GM12878 (cell line): ENCODE measurements around the gene ZNF225. TPM values are rescaled to one million over a fixed set of nuclear protein-coding genes. Genes with fewer than 3 reads are reported as not detected.

Source experiments
- ATAC-seq: fragments of 200-7000 bp; cut with Tn5 transposase; 3 replicates; pipeline ENCODE4 v1.9.1; 2020; ENCODE audit warnings: mild to moderate bottlenecking, moderate library complexity
- BruUV-seq: library from RNA; stranded (reverse); fragments of 400-500 nt; replicated peaks from 2 replicates; lab custom pipeline; 2021; lab: Mats Ljungman, UMichigan
- CTCF ChIA-PET: fragments of 300-600 bp; sonication (Branson Sonifier 250); formaldehyde crosslinking; extraction: SDS; loops from one replicate; lab custom pipeline; 2021; ENCODE audit warnings: inconsistent platforms; lab: Yijun Ruan, JAX
- POLR2A ChIA-PET: fragments of 350-600 bp; formaldehyde crosslinking; extraction: SDS; loops from one replicate; lab custom pipeline; 2021; ENCODE audit warnings: inconsistent platforms; lab: Charles Lee
- RAD21 ChIA-PET: fragments of 300-600 bp; sonication (Branson Sonifier 250); formaldehyde crosslinking; loops from one replicate; lab custom pipeline; 2023; ENCODE audit warnings: antibody characterized with exemption; ENCODE audit not compliant: unreplicated experiment; lab: Charles Lee
- SMC1A ChIA-PET: fragments of 300-600 bp; sonication (Branson Sonifier 250); formaldehyde crosslinking; loops from one replicate; lab custom pipeline; 2023; ENCODE audit not compliant: unreplicated experiment, uncharacterized antibody; lab: Charles Lee
- DNase-seq: peaks from one replicate; pipeline ENCODE4 v3.0.0-alpha.2; 2011; ENCODE audit warnings: low read depth, low spot score
- FAIRE-seq: peaks from 3 replicates; lab custom pipeline; 2011; peaks lifted over from hg19 to GRCh38; lab: Jason Lieb, UNC
- H2AFZ ChIP-seq: 2 replicates; pipeline ENCODE4 v1.6.0; 2011; ENCODE audit warnings: low read depth, low read length, control low read depth; ENCODE audit not compliant: control insufficient read depth
- H3K27ac ChIP-seq: 2 replicates; pipeline ENCODE4 v1.5.1; 2011; ENCODE audit warnings: control low read depth; ENCODE audit not compliant: control insufficient read depth, insufficient read depth
- H3K27me3 ChIP-seq, 2 experiments: replicated peaks in 1 of 2; 2 replicates each; pipeline versions ENCODE4 v1.6.0 to v1.6.1; 2011; ENCODE audit warnings: low read length in 1 of 2; ENCODE audit not compliant: control insufficient read depth in 2 of 2, insufficient read depth in 2 of 2
- H3K36me3 ChIP-seq, 2 experiments: 2 replicates each; pipeline ENCODE4 v1.5.1; 2011; ENCODE audit warnings: low read length in 1 of 2; ENCODE audit not compliant: control insufficient read depth in 2 of 2, insufficient read depth in 2 of 2
- H3K4me1 ChIP-seq: 2 replicates; pipeline ENCODE4 v1.6.1; 2011; ENCODE audit warnings: mild to moderate bottlenecking, low read length, moderate library complexity, mixed read lengths; ENCODE audit not compliant: control insufficient read depth, insufficient read depth
- H3K4me2 ChIP-seq: 2 replicates; pipeline ENCODE4 v1.6.0; 2011; ENCODE audit warnings: control low read depth; ENCODE audit not compliant: control insufficient read depth, insufficient read depth
- H3K4me3 ChIP-seq: fragments of 200-600 bp; sonication (generic); 2 replicates; pipeline ENCODE4 v1.5.1; 2016
- H3K79me2 ChIP-seq: 2 replicates; pipeline ENCODE4 v1.6.0; 2011; ENCODE audit warnings: low read length; ENCODE audit not compliant: control insufficient read depth, insufficient read depth
- H3K9ac ChIP-seq: 2 replicates; pipeline ENCODE4 v1.8.0; 2011; ENCODE audit warnings: low read length, control low read depth, mixed read lengths; ENCODE audit not compliant: control insufficient read depth, insufficient read depth
- H3K9me3 ChIP-seq: replicated peaks from 3 replicates; pipeline ENCODE4 v1.5.1; 2011; ENCODE audit warnings: mild to moderate bottlenecking, low read length; ENCODE audit not compliant: control insufficient read depth, insufficient read depth
- H4K20me1 ChIP-seq: 2 replicates; pipeline ENCODE4 v1.6.0; 2011; ENCODE audit not compliant: control insufficient read depth, insufficient read depth
- ETV6 ChIP-seq, 2 experiments: fragments of 450-650 bp in 1 of 2; IDR thresholded peaks in 1 of 2; conservative IDR thresholded peaks in 1 of 2; 2 replicates each; pipeline ENCODE4 v1.6.1; 2014; ENCODE audit warnings: antibody characterized with exemption in 1 of 2, borderline replicate concordance in 1 of 2, low read depth in 1 of 2, mild to moderate bottlenecking in 1 of 2, moderate library complexity in 1 of 2
- HDAC2 ChIP-seq: fragments of 200-600 bp; sonication (generic); IDR thresholded peaks from 2 replicates; pipeline ENCODE4 v1.6.1; 2017
- KLF5 ChIP-seq: fragments of 450-650 bp; IDR thresholded peaks from 2 replicates; pipeline ENCODE4 v1.6.1; 2014; ENCODE audit warnings: mild to moderate bottlenecking; ENCODE audit not compliant: partially characterized antibody
- SREBF2 ChIP-seq: IDR thresholded peaks from 2 replicates; pipeline ENCODE4 v1.6.1; 2012; ENCODE audit warnings: mild to moderate bottlenecking, low read length
- YBX1 ChIP-seq: fragments of 450-650 bp; IDR thresholded peaks from 2 replicates; pipeline ENCODE4 v1.6.1; 2016; ENCODE audit warnings: antibody characterized with exemption
- WGBS: methylation state at CpG from one replicate; pipeline ENCODE4 v1.1.6; 2016; ENCODE audit warnings: low lambda C conversion rate; ENCODE audit not compliant: insufficient replicate concordance, insufficient coverage; ENCODE audit errors: missing lambda C conversion rate; 5-methylcytosine and 5-hydroxymethylcytosine counted together
- in situ Hi-C: fragments of 300-500 bp; cut with MboI; formaldehyde crosslinking; loops from 9 replicates; pipeline ENCODE4 v1.14.3; 2018; ENCODE audit warnings: mixed read lengths
- intact Hi-C: fragments of 100-400 bp; cut with micrococcal nuclease; formaldehyde crosslinking; loops from one replicate; pipeline ENCODE4 v1.14.2; 2022; ENCODE audit not compliant: unreplicated experiment
- polyA plus RNA-seq, 11 experiments: library from polyadenylated mRNA; depleted of rRNA in 4 of 11; unstranded in 6 of 11; stranded (reverse) in 5 of 11; fragments of >200 nt; fragmentation: Nextera tagmentation in 4 of 11; fragmentation: Illumina TruSeq in 1 of 11; extraction: Ambion mirVana in 4 of 11; extraction: Trizol in 1 of 11; gene quantifications; 1 replicate in 1 of 11; 2 replicates in 10 of 11; pipeline versions ENCODE4 v1.2.1 to v1.2.3, GENCODE V29; 2011 to 2016; ENCODE audit warnings: inconsistent platforms in 2 of 11, missing spikeins in 2 of 11, low read depth in 1 of 11
- total RNA-seq, 4 experiments: library from RNA; depleted of rRNA in 3 of 4; stranded (reverse); fragments of >200 nt in 3 of 4; fragmentation: Illumina TruSeq in 1 of 4; extraction: Trizol in 1 of 4; gene quantifications; 2 replicates each; pipeline versions ENCODE4 v1.2.1 to v1.2.3, GENCODE V29; 2013 to 2021
- TF ChIP-seq, protein P1 (sequence below): fragments of 150-350 bp; IDR thresholded peaks from 2 replicates; pipeline ENCODE4 v1.6.1; 2014; ENCODE audit warnings: mild to moderate bottlenecking, low read depth, low read length
- TF ChIP-seq, protein P2 (sequence below): fragments of 450-650 bp; IDR thresholded peaks from 2 replicates; pipeline ENCODE4 v1.6.1; 2016; ENCODE audit warnings: mild to moderate bottlenecking

Gene ZNF225
- total and polyA plus RNA-seq, 10 of the 15 experiments (the other 5 are each of a cell fraction or from before 2014, with no cell fraction given), result 1.3 to 4.4 (median 2.6) TPM

DNA sequence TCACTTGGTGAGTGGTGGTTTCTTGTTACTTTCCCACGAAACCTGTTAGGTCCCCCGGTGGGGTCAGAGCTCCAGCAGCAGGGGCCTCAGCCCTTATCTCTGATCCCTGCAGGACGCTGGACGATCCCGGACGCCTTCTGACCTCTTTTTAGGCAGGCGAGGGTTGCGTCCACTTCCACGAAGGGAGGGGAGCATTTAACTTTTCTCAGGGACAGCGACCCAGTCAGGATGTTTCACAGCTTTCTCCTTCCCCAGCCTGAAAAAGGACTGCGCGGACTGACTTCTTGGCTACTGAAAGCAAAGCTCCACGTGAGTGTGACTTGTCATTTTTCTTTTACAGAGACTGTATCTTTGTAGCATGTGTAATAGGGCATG lies 28.8 kb downstream of the ZNF225 start:
- BruUV-seq, result no TSS peak
- no peak for FAIRE-seq

DNA sequence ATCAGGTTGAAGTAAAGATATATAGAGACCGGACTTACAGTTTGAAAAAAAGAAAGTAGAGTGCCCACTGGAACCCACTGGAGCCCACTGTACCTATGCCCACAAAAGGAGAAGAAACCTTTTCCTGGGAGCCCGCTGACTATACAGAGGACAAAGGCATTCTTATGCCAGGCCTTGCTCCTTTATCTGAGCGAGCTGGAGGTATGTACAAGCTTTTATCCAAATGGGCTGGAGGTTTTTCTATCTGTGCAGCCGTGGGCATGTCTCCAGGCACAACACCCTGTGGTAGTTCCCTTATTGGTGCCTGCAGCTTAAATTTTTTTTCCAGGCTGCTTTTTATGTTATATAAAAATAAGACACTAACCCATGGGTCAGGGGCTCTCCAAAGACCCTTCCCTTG lies 36.6 kb downstream of the ZNF225 start:
- ATAC-seq (no peak), DNase-seq (no peak), FAIRE-seq (no peak)
- WGBS, result 93% methylated on average over 4 of the region's 4 CpGs
- ChIA-PET POLR2A (interaction anchor here (0.6 kb wide), 1 partner anchor 54 kb away, joined by 3 read pairs; no protein-coding TSS in a partner anchor), CTCF (interaction anchor here (0.6 kb wide), 1 partner anchor 61 kb away, joined by 3 read pairs; no protein-coding TSS in a partner anchor), RAD21 (no interaction called here), SMC1A (interaction anchor here (0.7 kb wide), 1 partner anchor 15 kb away, joined by 3 read pairs; the partner anchor contains the start of gene ZNF226)
- TSS peak; percentile 44 for BruUV-seq
- Histone ChIP-seq H3K4me3 (no peak overlapping the region), H3K79me2 (no peaks in the 10 kb centered on the region), H3K4me1 (no peaks in the 10 kb centered on the region), H3K27me3 (no peaks in the 10 kb centered on the region), H3K4me2 (no peak overlapping the region), H3K27ac (no peak overlapping the region), H3K9me3 (no peaks in the 10 kb centered on the region; the same call in 1 of the 3 replicates), H3K9ac (no peak overlapping the region), H2AFZ (no peak overlapping the region), H3K36me3 (peaks cover 0 to 18% of the 10 kb centered on the region in 2 experiments), H4K20me1 (no peaks in the 10 kb centered on the region)
- TF ChIP-seq, protein P1, sequence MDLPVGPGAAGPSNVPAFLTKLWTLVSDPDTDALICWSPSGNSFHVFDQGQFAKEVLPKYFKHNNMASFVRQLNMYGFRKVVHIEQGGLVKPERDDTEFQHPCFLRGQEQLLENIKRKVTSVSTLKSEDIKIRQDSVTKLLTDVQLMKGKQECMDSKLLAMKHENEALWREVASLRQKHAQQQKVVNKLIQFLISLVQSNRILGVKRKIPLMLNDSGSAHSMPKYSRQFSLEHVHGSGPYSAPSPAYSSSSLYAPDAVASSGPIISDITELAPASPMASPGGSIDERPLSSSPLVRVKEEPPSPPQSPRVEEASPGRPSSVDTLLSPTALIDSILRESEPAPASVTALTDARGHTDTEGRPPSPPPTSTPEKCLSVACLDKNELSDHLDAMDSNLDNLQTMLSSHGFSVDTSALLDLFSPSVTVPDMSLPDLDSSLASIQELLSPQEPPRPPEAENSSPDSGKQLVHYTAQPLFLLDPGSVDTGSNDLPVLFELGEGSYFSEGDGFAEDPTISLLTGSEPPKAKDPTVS, result no peak
- TF ChIP-seq SREBF2, result no peak
- TF ChIP-seq HDAC2, result no peak
- TF ChIP-seq KLF5, result no peak
- in situ Hi-C loops, result no loop called here
- intact Hi-C loops, result no loop called here

More for the DNA sequence above, 28.8 kb downstream of the ZNF225 start:
- 38% methylated on average over 13 of the region's 13 CpGs for WGBS
- RAD21 ChIA-PET, result interaction anchor here (0.5 to 1.3 kb wide), 3 partner anchors 23 to 47 kb away, joined by 3 to 4 read pairs (median 3); partner anchors contain the start of gene ZNF226
- CTCF ChIA-PET, result interaction anchor here (0.8 kb wide), 1 partner anchor 48 kb away, joined by 3 read pairs; the partner anchor contains the start of gene ZNF224
- H3K4me1 ChIP-seq, result no peaks in the 10 kb centered on the region
- H4K20me1 ChIP-seq, result no peaks in the 10 kb centered on the region
- SMC1A ChIA-PET, result interaction anchor here (0.8 to 1.3 kb wide), 4 partner anchors 24 to 65 kb away, joined by 3 to 7 read pairs (median 3); no protein-coding TSS in a partner anchor
- TF ChIP-seq, protein P2, sequence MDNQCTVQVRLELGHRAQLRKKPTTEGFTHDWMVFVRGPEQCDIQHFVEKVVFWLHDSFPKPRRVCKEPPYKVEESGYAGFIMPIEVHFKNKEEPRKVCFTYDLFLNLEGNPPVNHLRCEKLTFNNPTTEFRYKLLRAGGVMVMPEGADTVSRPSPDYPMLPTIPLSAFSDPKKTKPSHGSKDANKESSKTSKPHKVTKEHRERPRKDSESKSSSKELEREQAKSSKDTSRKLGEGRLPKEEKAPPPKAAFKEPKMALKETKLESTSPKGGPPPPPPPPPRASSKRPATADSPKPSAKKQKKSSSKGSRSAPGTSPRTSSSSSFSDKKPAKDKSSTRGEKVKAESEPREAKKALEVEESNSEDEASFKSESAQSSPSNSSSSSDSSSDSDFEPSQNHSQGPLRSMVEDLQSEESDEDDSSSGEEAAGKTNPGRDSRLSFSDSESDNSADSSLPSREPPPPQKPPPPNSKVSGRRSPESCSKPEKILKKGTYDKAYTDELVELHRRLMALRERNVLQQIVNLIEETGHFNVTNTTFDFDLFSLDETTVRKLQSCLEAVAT, result peak; percentile 92
- TF ChIP-seq YBX1, result no peak
- TF ChIP-seq ETV6 (conservative IDR thresholded peaks at IDR 0.05 in 1 of 2, IDR thresholded peaks at IDR 0.05 in 1 of 2; ENCODE audit: borderline replicate concordance in 1 of 2, low read depth in 1 of 2), result no peak
- peak overlapping the region; percentile 96 for H3K4me2 ChIP-seq
- peaks cover 10% of the 10 kb centered on the region for H3K79me2 ChIP-seq
- peak overlapping the region; percentile 81 for H3K27ac ChIP-seq
- peaks cover 0 to 7% of the 10 kb centered on the region in 2 experiments; a peak in 1 of 4 replicates for H3K36me3 ChIP-seq
- no peaks in the 10 kb centered on the region; the same call in 2 of the 3 replicates for H3K9me3 ChIP-seq
- no peaks in the 10 kb centered on the region for H3K27me3 ChIP-seq
- peak overlapping the region; percentile 83 for H3K4me3 ChIP-seq
- H2AFZ ChIP-seq, result peak overlapping the region; percentile 97
- ATAC-seq, result peak; percentile 35
- intact Hi-C loops (no loop called here), in situ Hi-C loops (no loop called here)
- POLR2A ChIA-PET, result interaction anchor here (0.5 to 1.8 kb wide), 4 partner anchors 23 to 995 kb away, joined by 3 to 4 read pairs (median 4); partner anchors contain the start of gene ZNF226
- peak overlapping the region; percentile 73 for H3K9ac ChIP-seq
- DNase-seq, result no peak
